WTC11 (cell line): ENCODE data around the gene ABCC9. TPM values are rescaled to one million over a fixed set of nuclear protein-coding genes. Genes with fewer than 3 reads are reported as not detected.

ENCODE experiments used
- ATAC-seq: fragments of 200-7000 bp; cut with Tn5 transposase; 2 replicates; pipeline ENCODE4 v1.10.0; 2021; ENCODE audit warnings: mild to moderate bottlenecking, moderate library complexity
- CTCF ChIA-PET: fragments of 300-600 bp; sonication (Branson Sonifier 250); formaldehyde crosslinking; loops from one replicate; lab custom pipeline; 2021; ENCODE audit warnings: antibody characterized with exemption; lab: Charles Lee
- POLR2A ChIA-PET: fragments of 350-600 bp; sonication (Branson Sonifier 250); formaldehyde crosslinking; loops from one replicate; lab custom pipeline; 2021; ENCODE audit warnings: antibody characterized with exemption; lab: Charles Lee
- DNase-seq: peaks from one replicate; pipeline ENCODE4 v3.0.0; 2021; ENCODE audit warnings: low spot score
- H3K27ac Mint-ChIP-seq: 2 replicates; pipeline ENCODE4 v1.8.0; 2021; ENCODE audit warnings: mixed read lengths
- H3K27me3 Mint-ChIP-seq: 2 replicates; pipeline ENCODE4 v1.8.0; 2021; ENCODE audit warnings: low read depth, mild to moderate bottlenecking, moderate library complexity, mixed read lengths
- H3K36me3 Mint-ChIP-seq: 2 replicates; pipeline ENCODE4 v1.8.0; 2021; ENCODE audit warnings: mixed read lengths
- H3K4me1 Mint-ChIP-seq: 2 replicates; pipeline ENCODE4 v1.8.0; 2022; ENCODE audit warnings: mixed read lengths
- H3K4me3 Mint-ChIP-seq: 2 replicates; pipeline ENCODE4 v1.8.0; 2021; ENCODE audit warnings: mild to moderate bottlenecking, moderate library complexity, mixed read lengths
- H3K9me3 Mint-ChIP-seq: 2 replicates; pipeline ENCODE4 v1.8.0; 2021; ENCODE audit warnings: mixed read lengths
- CREM ChIP-seq: sonication (generic); formaldehyde crosslinking; IDR thresholded peaks from 2 replicates; pipeline ENCODE4 v1.8.1; 2022; ENCODE audit warnings: mild to moderate bottlenecking, missing genetic modification reagents, moderate library complexity
- ETV6 ChIP-seq: sonication (generic); formaldehyde crosslinking; IDR thresholded peaks from 2 replicates; pipeline ENCODE4 v1.8.1; 2022; ENCODE audit warnings: mild to moderate bottlenecking, missing genetic modification reagents
- FOXJ3 ChIP-seq: sonication (generic); formaldehyde crosslinking; IDR thresholded peaks from 2 replicates; pipeline ENCODE4 v1.9.0; 2021; ENCODE audit warnings: missing genetic modification reagents, mild to moderate bottlenecking, borderline replicate concordance
- GRHL2 ChIP-seq: fragments of 250-450 bp; sonication (Bioruptor Pico); IDR thresholded peaks from 2 replicates; pipeline ENCODE4 v1.8.0; 2022; ENCODE audit warnings: mild to moderate bottlenecking, moderate library complexity; ENCODE audit not compliant: insufficient replicate concordance, severe bottlenecking
- IRF2 ChIP-seq: sonication (generic); formaldehyde crosslinking; IDR thresholded peaks from 2 replicates; pipeline ENCODE4 v1.8.0; 2022; ENCODE audit warnings: low read depth, missing genetic modification reagents, borderline replicate concordance
- MLX ChIP-seq: sonication (generic); formaldehyde crosslinking; IDR thresholded peaks from 2 replicates; pipeline ENCODE4 v1.8.1; 2023; ENCODE audit warnings: mild to moderate bottlenecking, missing genetic modification reagents, moderate library complexity
- MXD4 ChIP-seq: fragments of 250-450 bp; sonication (Bioruptor Pico); IDR thresholded peaks from 2 replicates; pipeline ENCODE4 v1.8.0; 2021; ENCODE audit warnings: mild to moderate bottlenecking, moderate library complexity, borderline replicate concordance
- NFE2L1 ChIP-seq: sonication (generic); formaldehyde crosslinking; IDR thresholded peaks from 2 replicates; pipeline ENCODE4 v1.8.1; 2023; ENCODE audit warnings: missing genetic modification reagents
- OVOL2 ChIP-seq: fragments of 250-450 bp; sonication (Bioruptor Pico); IDR thresholded peaks from 2 replicates; pipeline ENCODE4 v1.9.0; 2021; ENCODE audit warnings: mild to moderate bottlenecking, borderline replicate concordance
- PRDM15 ChIP-seq: sonication (generic); formaldehyde crosslinking; IDR thresholded peaks from 2 replicates; pipeline ENCODE4 v1.8.0; 2022; ENCODE audit warnings: missing genetic modification reagents
- SP1 ChIP-seq: sonication (generic); formaldehyde crosslinking; conservative IDR thresholded peaks from 2 replicates; pipeline ENCODE4 v1.8.1; 2022; ENCODE audit warnings: missing genetic modification reagents
- TEAD1 ChIP-seq: sonication (generic); formaldehyde crosslinking; IDR thresholded peaks from 2 replicates; pipeline ENCODE4 v1.8.0; 2022; ENCODE audit warnings: mild to moderate bottlenecking, missing genetic modification reagents
- TEAD4 ChIP-seq: sonication (generic); formaldehyde crosslinking; IDR thresholded peaks from 2 replicates; pipeline ENCODE4 v1.8.0; 2022; ENCODE audit warnings: mild to moderate bottlenecking, missing genetic modification reagents
- TP53 ChIP-seq: sonication (generic); formaldehyde crosslinking; IDR thresholded peaks from 2 replicates; pipeline ENCODE4 v1.8.1; 2023; ENCODE audit warnings: mild to moderate bottlenecking, missing genetic modification reagents
- ZNF121 ChIP-seq: sonication (generic); formaldehyde crosslinking; IDR thresholded peaks from 2 replicates; pipeline ENCODE4 v1.8.0; 2023; ENCODE audit warnings: missing genetic modification reagents
- ZNF219 ChIP-seq: sonication (generic); formaldehyde crosslinking; IDR thresholded peaks from 2 replicates; pipeline ENCODE4 v1.8.0; 2023; ENCODE audit warnings: missing genetic modification reagents, mild to moderate bottlenecking, borderline replicate concordance
- ZNF232 ChIP-seq: sonication (generic); formaldehyde crosslinking; IDR thresholded peaks from 2 replicates; pipeline ENCODE4 v1.8.0; 2022; ENCODE audit warnings: mild to moderate bottlenecking, missing genetic modification reagents
- ZNF263 ChIP-seq: sonication (generic); formaldehyde crosslinking; IDR thresholded peaks from 2 replicates; pipeline ENCODE4 v1.8.1; 2022; ENCODE audit warnings: low read depth, mild to moderate bottlenecking, moderate library complexity, missing genetic modification reagents
- ZNF416 ChIP-seq: fragments of 250-450 bp; sonication (Bioruptor Pico); IDR thresholded peaks from 2 replicates; pipeline ENCODE4 v1.9.0; 2021; ENCODE audit warnings: mild to moderate bottlenecking, inconsistent platforms
- ZNF423 ChIP-seq: fragments of 250-450 bp; sonication (Bioruptor Pico); IDR thresholded peaks from 2 replicates; pipeline ENCODE4 v2.1.2; 2022; ENCODE audit warnings: mild to moderate bottlenecking, moderate library complexity
- total RNA-seq: library from RNA; stranded (reverse); gene quantifications from 3 replicates; pipeline ENCODE4 v1.2.3, GENCODE V29; 2021
- TF ChIP-seq, protein P1 (sequence below): sonication (generic); formaldehyde crosslinking; IDR thresholded peaks from 2 replicates; pipeline ENCODE4 v1.8.1; 2023; ENCODE audit warnings: mild to moderate bottlenecking, moderate library complexity, missing genetic modification reagents

Gene ABCC9
- total RNA-seq, 1 experiment from 2014 or later, result 0.04 TPM

- TF ChIP-seq PRDM15, result no peak
- no peak for TF ChIP-seq ZNF232 (CRISPR knock-in tag)
- TF ChIP-seq ZNF263 (CRISPR knock-in tag), result no peak
- no peak for TF ChIP-seq ZNF423
- TF ChIP-seq MLX, result no peak
- TF ChIP-seq FOXJ3 (CRISPR knock-in tag), result no peak
Measured at GRCh38 chr12:21891751-21892217, 49.4 kb downstream of the ABCC9 start (continued).

- no peak overlapping the region for H3K4me3 Mint-ChIP-seq
- no peaks in the 10 kb centered on the region for H3K4me1 Mint-ChIP-seq
- TF ChIP-seq TP53 (CRISPR knock-in tag), result no peak
- TF ChIP-seq CREM (CRISPR knock-in tag), result no peak
- no peak for TF ChIP-seq NFE2L1
- no peak for TF ChIP-seq GRHL2 (CRISPR knock-in tag)
- no peak for TF ChIP-seq TEAD1 (CRISPR knock-in tag)
- no peak for TF ChIP-seq ETV6 (CRISPR knock-in tag)
- TF ChIP-seq TEAD4, result no peak
- TF ChIP-seq ZNF219, result no peak
- no peak for TF ChIP-seq OVOL2 (CRISPR knock-in tag)
- TF ChIP-seq IRF2, result no peak
- TF ChIP-seq, protein P1, sequence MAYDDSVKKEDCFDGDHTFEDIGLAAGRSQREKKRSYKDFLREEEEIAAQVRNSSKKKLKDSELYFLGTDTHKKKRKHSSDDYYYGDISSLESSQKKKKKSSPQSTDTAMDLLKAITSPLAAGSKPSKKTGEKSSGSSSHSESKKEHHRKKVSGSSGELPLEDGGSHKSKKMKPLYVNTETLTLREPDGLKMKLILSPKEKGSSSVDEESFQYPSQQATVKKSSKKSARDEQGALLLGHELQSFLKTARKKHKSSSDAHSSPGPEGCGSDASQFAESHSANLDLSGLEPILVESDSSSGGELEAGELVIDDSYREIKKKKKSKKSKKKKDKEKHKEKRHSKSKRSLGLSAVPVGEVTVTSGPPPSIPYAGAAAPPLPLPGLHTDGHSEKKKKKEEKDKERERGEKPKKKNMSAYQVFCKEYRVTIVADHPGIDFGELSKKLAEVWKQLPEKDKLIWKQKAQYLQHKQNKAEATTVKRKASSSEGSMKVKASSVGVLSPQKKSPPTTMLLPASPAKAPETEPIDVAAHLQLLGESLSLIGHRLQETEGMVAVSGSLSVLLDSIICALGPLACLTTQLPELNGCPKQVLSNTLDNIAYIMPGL, result no peak
- TF ChIP-seq SP1 (CRISPR knock-in tag), result no peak
- no peak for TF ChIP-seq MXD4 (CRISPR knock-in tag)
- no peak for TF ChIP-seq ZNF416 (CRISPR knock-in tag)
- TF ChIP-seq, all 79 proteins: peak for 0
- no peaks in the 10 kb centered on the region for H3K27me3 Mint-ChIP-seq
- DNase-seq (no peak), ATAC-seq (no peak)
- no peak overlapping the region for H3K27ac Mint-ChIP-seq
- H3K36me3 Mint-ChIP-seq, result no peaks in the 10 kb centered on the region
- H3K9me3 Mint-ChIP-seq, result peaks cover 5% of the 10 kb centered on the region; the same call in 1 of the 2 replicates
- POLR2A ChIA-PET, result no interaction called here
- CTCF ChIA-PET, result no interaction called here
Measured at GRCh38 chr12:21888276-21888863, 52.9 kb downstream of the ABCC9 start.

GRCh38 chr12:21884936-21885335 lies 56.3 kb downstream of the ABCC9 start:
- Mint-ChIP-seq H3K36me3 (no peaks in the 10 kb centered on the region), H3K4me3 (no peak overlapping the region), H3K27ac (no peak overlapping the region), H3K27me3 (no peaks in the 10 kb centered on the region), H3K4me1 (no peaks in the 10 kb centered on the region), H3K9me3 (no peaks in the 10 kb centered on the region)
- ChIA-PET POLR2A (no interaction called here), CTCF (no interaction called here)
- DNase-seq, result no peak
- TF ChIP-seq ZNF121 (CRISPR knock-in tag) (no peak), ETV6 (CRISPR knock-in tag) (no peak)
- ATAC-seq, result no peak
